HepG2 (cell line): ENCODE measurements around the gene SIK2. TPM values are rescaled to one million over a fixed set of nuclear protein-coding genes. Genes with fewer than 3 reads are reported as not detected.
A peak's percentile ranks its signal among the peaks of the same experiment; 100 is the strongest.

Source experiments
- AGO1 ChIP-seq: fragments of 200-400 bp; formaldehyde crosslinking; IDR thresholded peaks from 2 replicates; pipeline ENCODE4 v1.6.1; 2017; ENCODE audit warnings: mild to moderate bottlenecking, low read depth, low read length, moderate library complexity; ENCODE audit not compliant: poor library complexity, severe bottlenecking
- AHDC1 ChIP-seq: sonication (generic); formaldehyde crosslinking; IDR thresholded peaks from 2 replicates; pipeline ENCODE4 v1.5.1; 2020; ENCODE audit warnings: mild to moderate bottlenecking, missing genetic modification reagents, borderline replicate concordance
- BATF2 ChIP-seq: sonication (generic); formaldehyde crosslinking; IDR thresholded peaks from 2 replicates; pipeline ENCODE4 v1.8.0; 2022; ENCODE audit warnings: mild to moderate bottlenecking, missing genetic modification reagents, moderate library complexity
- DMTF1 ChIP-seq: sonication (generic); formaldehyde crosslinking; IDR thresholded peaks from 2 replicates; pipeline ENCODE4 v1.4.0; 2020; ENCODE audit warnings: mild to moderate bottlenecking, missing genetic modification reagents
- ELF1 ChIP-seq: sonication (generic); formaldehyde crosslinking; IDR thresholded peaks from 2 replicates; pipeline ENCODE4 v1.4.0; 2020; ENCODE audit warnings: missing genetic modification reagents
- NCOA2 ChIP-seq: sonication (generic); formaldehyde crosslinking; IDR thresholded peaks from 2 replicates; pipeline ENCODE4 v1.8.0; 2022; ENCODE audit warnings: inconsistent platforms
- NFYB ChIP-seq: sonication (generic); formaldehyde crosslinking; IDR thresholded peaks from 2 replicates; pipeline ENCODE4 v1.4.0; 2020; ENCODE audit warnings: missing genetic modification reagents
- NR3C1 ChIP-seq: sonication (generic); formaldehyde crosslinking; IDR thresholded peaks from 2 replicates; pipeline ENCODE4 v1.4.0; 2020; ENCODE audit warnings: missing genetic modification reagents
- PHF20 ChIP-seq: sonication (generic); formaldehyde crosslinking; IDR thresholded peaks from 2 replicates; pipeline ENCODE4 v1.5.0; 2020; ENCODE audit warnings: mild to moderate bottlenecking, missing genetic modification reagents
- PHF21A ChIP-seq: sonication (generic); formaldehyde crosslinking; IDR thresholded peaks from 2 replicates; pipeline ENCODE4 v1.5.0; 2020; ENCODE audit warnings: mild to moderate bottlenecking, missing genetic modification reagents
- POLR2G ChIP-seq: fragments of 200-400 bp; formaldehyde crosslinking; IDR thresholded peaks from 2 replicates; pipeline ENCODE4 v1.6.1; 2018; ENCODE audit warnings: mild to moderate bottlenecking, low read depth, low read length, moderate library complexity
- RXRB ChIP-seq: IDR thresholded peaks from 2 replicates; pipeline ENCODE4 v1.6.1; 2016; ENCODE audit warnings: borderline replicate concordance, missing genetic modification reagents, missing compliant biosample characterization
- SMYD3 ChIP-seq: sonication (generic); formaldehyde crosslinking; IDR thresholded peaks from 2 replicates; pipeline ENCODE4 v1.8.1; 2023; ENCODE audit warnings: mild to moderate bottlenecking, missing genetic modification reagents
- THYN1 ChIP-seq: sonication (generic); formaldehyde crosslinking; IDR thresholded peaks from 2 replicates; pipeline ENCODE4 v1.8.1; 2023; ENCODE audit warnings: low read depth, mild to moderate bottlenecking, moderate library complexity, missing genetic modification reagents, borderline replicate concordance
- ZNF143 ChIP-seq: sonication (generic); formaldehyde crosslinking; IDR thresholded peaks from 2 replicates; pipeline ENCODE4 v1.4.0; 2020; ENCODE audit warnings: missing genetic modification reagents
- ZNF205 ChIP-seq: IDR thresholded peaks from 2 replicates; pipeline ENCODE4 v1.6.1; 2018; ENCODE audit warnings: missing biosample characterization, missing genetic modification reagents
- ZNF33A ChIP-seq: sonication (generic); formaldehyde crosslinking; IDR thresholded peaks from 2 replicates; pipeline ENCODE4 v1.5.1; 2020; ENCODE audit warnings: missing genetic modification reagents, mild to moderate bottlenecking, moderate library complexity, borderline replicate concordance
- ZNF780A ChIP-seq: sonication (generic); formaldehyde crosslinking; IDR thresholded peaks from 2 replicates; pipeline ENCODE4 v1.8.0; 2022; ENCODE audit warnings: mild to moderate bottlenecking, missing genetic modification reagents, moderate library complexity
- ZNF782 ChIP-seq: sonication (generic); formaldehyde crosslinking; IDR thresholded peaks from 2 replicates; pipeline ENCODE4 v1.4.0; 2020; ENCODE audit warnings: missing genetic modification reagents, mild to moderate bottlenecking, borderline replicate concordance
- ZNF83 ChIP-seq: sonication (generic); formaldehyde crosslinking; IDR thresholded peaks from 2 replicates; pipeline ENCODE4 v1.4.0; 2020; ENCODE audit warnings: missing genetic modification reagents, mild to moderate bottlenecking, borderline replicate concordance
- ZNF839 ChIP-seq: sonication (generic); formaldehyde crosslinking; IDR thresholded peaks from 2 replicates; pipeline ENCODE4 v1.4.0; 2020; ENCODE audit warnings: missing genetic modification reagents, mild to moderate bottlenecking, borderline replicate concordance
- polyA plus RNA-seq, 8 experiments: library from polyadenylated mRNA; depleted of rRNA in 3 of 8; stranded (reverse) in 7 of 8; unstranded in 1 of 8; fragments of >200 nt; fragmentation: Illumina TruSeq in 4 of 8; extraction: Trizol in 4 of 8; gene quantifications; 2 replicates each; pipeline versions ENCODE4 v1.2.1 to v1.2.3, GENCODE V29; 2011 to 2016; ENCODE audit warnings: low read depth in 4 of 8, missing spikeins in 1 of 8, mixed read lengths in 1 of 8; ENCODE audit not compliant: insufficient read depth in 1 of 8
- total RNA-seq, 5 experiments: library from RNA; depleted of rRNA; stranded (reverse); fragments of >200 nt; fragmentation: Illumina TruSeq; extraction: Trizol; gene quantifications; 2 replicates each; pipeline ENCODE4 v1.2.3, GENCODE V29; 2016; ENCODE audit warnings: low read depth in 1 of 5

SIK2 gene
- total and polyA plus RNA-seq, 2 of the 13 experiments (the other 11 are each of a cell fraction or from before 2014, with no cell fraction given), result 8.1 to 15.4 TPM

- TF ChIP-seq ZNF782 (CRISPR knock-in tag) (no peak), ELF1 (CRISPR knock-in tag) (no peak), ZNF143 (CRISPR knock-in tag) (no peak), BATF2 (CRISPR knock-in tag) (no peak), NR3C1 (CRISPR knock-in tag) (no peak), PHF20 (CRISPR knock-in tag) (no peak), ZNF839 (CRISPR knock-in tag) (no peak), ZNF33A (CRISPR knock-in tag) (no peak), AGO1 (no peak), RXRB (CRISPR knock-in tag) (peak; percentile 53), PHF21A (no peak; the same call in 1 of the 2 replicates), DMTF1 (CRISPR knock-in tag) (no peak), NFYB (CRISPR knock-in tag) (no peak), POLR2G (no peak), ZNF205 (CRISPR knock-in tag) (no peak), ZNF83 (no peak), THYN1 (CRISPR knock-in tag) (no peak), AHDC1 (no peak), ZNF780A (CRISPR knock-in tag) (no peak), NCOA2 (CRISPR knock-in tag) (peak; percentile 35; the same call in 1 of the 2 replicates), SMYD3 (CRISPR knock-in tag) (0 out of 2 replicates have a peak, but pooled peaks have one; percentile 19)
These were observed 175.9 kb downstream of the SIK2 start (continued) for GRCh38 chr11:111778047-111778558.
